Mucosa of stomach (tissue), 1 donor: ENCODE results near the gene JUN.

Source experiments
- H3K27me3 ChIP-seq: one replicate; pipeline ENCODE4 v1.7.0; 2013; ENCODE audit warnings: mild to moderate bottlenecking, low read length; ENCODE audit not compliant: control insufficient read depth, insufficient read depth
- H3K36me3 ChIP-seq: one replicate; pipeline ENCODE4 v1.7.0; 2013; ENCODE audit warnings: low read length; ENCODE audit not compliant: control insufficient read depth, insufficient read depth
- H3K4me1 ChIP-seq: one replicate; pipeline ENCODE4 v1.7.0; 2013; ENCODE audit warnings: mild to moderate bottlenecking, low read length; ENCODE audit not compliant: control insufficient read depth, insufficient read depth
- H3K4me3 ChIP-seq: one replicate; pipeline ENCODE4 v1.7.0; 2013; ENCODE audit warnings: low read length
- H3K9ac ChIP-seq: one replicate; pipeline ENCODE4 v1.7.0; 2013; ENCODE audit warnings: mild to moderate bottlenecking, low read length, moderate library complexity
- H3K9me3 ChIP-seq: one replicate; pipeline ENCODE4 v1.7.0; 2013; ENCODE audit warnings: mild to moderate bottlenecking, low read length, moderate library complexity; ENCODE audit not compliant: control insufficient read depth
- donor health status: Pancreatic carcinoma.

Gene JUN

GRCh38 chr1:58745117-58745516, 38.7 kb downstream of the JUN start:
- H3K9me3 ChIP-seq: no peaks in the 10 kb centered on the region
- H3K9ac ChIP-seq: no peak overlapping the region

DNA sequence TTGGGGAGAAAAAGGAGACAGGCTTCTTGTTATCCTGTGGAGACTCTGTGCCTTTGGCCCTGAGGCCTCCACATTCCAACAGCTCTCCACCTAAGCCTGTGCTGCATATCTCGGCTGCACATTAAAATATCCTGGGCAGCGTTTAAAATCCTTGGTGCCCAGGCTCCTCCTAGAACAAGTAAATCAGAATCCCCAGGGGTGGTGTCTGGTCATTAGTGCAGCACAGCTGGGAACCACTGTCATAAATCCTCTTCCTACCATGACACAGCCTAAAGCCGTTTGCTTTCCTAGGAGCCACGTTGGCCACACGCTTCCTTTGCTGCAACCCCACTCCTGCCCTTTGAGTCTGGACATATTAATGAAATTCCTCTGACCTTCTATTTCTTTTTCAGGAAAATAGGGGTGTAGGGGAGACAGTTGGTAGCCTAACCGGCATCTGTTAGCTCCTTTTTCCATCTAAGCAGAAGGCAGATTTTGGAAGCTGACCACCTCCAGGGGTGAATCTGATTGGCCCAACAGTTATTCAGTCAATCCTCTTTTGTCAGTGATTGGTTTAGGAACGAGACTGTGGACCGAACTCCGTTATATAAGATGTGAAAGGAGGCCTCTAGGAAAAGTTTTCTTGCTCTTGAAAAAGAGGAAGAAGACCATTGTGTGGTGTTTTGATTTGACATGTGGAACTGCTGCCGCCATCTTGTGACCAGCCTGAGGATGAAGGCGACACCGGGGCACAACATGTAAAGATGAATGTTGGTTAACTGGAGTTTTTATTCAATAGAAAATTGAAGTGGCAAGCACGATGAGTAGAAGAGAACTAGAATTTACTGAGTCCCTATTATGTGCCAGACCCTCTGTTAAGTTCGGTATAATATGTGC, 41.9 kb downstream of the JUN start:
- H3K9ac ChIP-seq: no peak overlapping the region
- H3K27me3 ChIP-seq: no peaks in the 10 kb centered on the region
- H3K36me3 ChIP-seq: no peaks in the 10 kb centered on the region
- H3K9me3 ChIP-seq: no peaks in the 10 kb centered on the region
- H3K4me1 ChIP-seq: no peaks in the 10 kb centered on the region
- no peak overlapping the region for H3K4me3 ChIP-seq

More at GRCh38 chr1:58745117-58745516, 38.7 kb downstream of the JUN start:
- no peaks in the 10 kb centered on the region for H3K4me1 ChIP-seq
- H3K36me3 ChIP-seq: no peaks in the 10 kb centered on the region
- no peaks in the 10 kb centered on the region for H3K27me3 ChIP-seq
- no peak overlapping the region for H3K4me3 ChIP-seq

GRCh38 chr1:58739856-58740466, 43.9 kb downstream of the JUN start:
- Histone ChIP-seq H3K4me3 (no peak overlapping the region), H3K27me3 (no peaks in the 10 kb centered on the region), H3K9me3 (no peaks in the 10 kb centered on the region), H3K36me3 (no peaks in the 10 kb centered on the region), H3K9ac (no peak overlapping the region), H3K4me1 (no peaks in the 10 kb centered on the region)

DNA sequence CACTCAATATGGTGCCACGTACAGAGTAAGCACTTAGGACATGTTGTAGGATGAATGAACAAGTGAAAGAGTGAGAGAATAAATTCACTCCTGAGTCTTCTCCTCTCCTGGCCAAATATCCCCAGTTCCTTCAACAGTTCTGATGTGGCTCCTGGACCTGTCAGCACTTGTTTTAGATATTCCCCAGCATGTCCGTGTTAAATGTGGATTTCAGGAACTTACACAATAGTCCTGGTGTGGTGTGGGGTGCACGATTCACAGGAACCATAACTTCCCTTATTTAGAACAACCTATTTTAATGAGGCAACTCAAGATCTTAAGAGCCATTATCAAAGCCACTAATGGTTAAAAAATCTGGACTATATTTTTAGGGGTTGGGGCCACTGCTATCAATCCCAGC, 45.0 kb downstream of the JUN start:
- H3K4me1 ChIP-seq: no peaks in the 10 kb centered on the region
- H3K9me3 ChIP-seq: no peaks in the 10 kb centered on the region
- no peak overlapping the region for H3K4me3 ChIP-seq
- H3K36me3 ChIP-seq: no peaks in the 10 kb centered on the region
- H3K27me3 ChIP-seq: no peaks in the 10 kb centered on the region
- H3K9ac ChIP-seq: no peak overlapping the region

DNA sequence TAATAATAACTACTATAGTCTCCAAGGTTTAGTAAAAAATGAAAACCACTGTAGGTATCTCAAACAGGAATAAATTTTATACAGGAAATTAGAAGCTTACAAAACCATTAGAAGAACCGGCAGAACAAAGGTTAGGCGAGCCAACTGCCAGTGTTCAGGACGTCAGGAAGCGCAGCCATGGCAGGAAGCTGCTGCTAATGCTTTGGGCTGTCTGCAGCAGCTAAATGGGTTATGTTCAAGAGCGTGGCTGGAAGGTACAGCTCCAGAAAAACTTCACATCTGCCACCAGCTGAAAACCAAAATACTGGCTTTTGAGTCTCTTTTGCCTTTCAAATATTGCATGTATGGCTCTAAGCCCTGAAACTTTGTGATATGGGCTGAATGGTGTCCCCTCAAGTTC, 48.3 kb downstream of the JUN start:
- H3K36me3 ChIP-seq: no peaks in the 10 kb centered on the region
- no peaks in the 10 kb centered on the region for H3K4me1 ChIP-seq
- H3K4me3 ChIP-seq: no peak overlapping the region
- no peaks in the 10 kb centered on the region for H3K27me3 ChIP-seq
- H3K9me3 ChIP-seq: no peaks in the 10 kb centered on the region
- no peak overlapping the region for H3K9ac ChIP-seq

GRCh38 chr1:58734630-58735029, 49.2 kb downstream of the JUN start:
- H3K4me1 ChIP-seq: no peaks in the 10 kb centered on the region
- H3K9me3 ChIP-seq: no peaks in the 10 kb centered on the region
- no peaks in the 10 kb centered on the region for H3K27me3 ChIP-seq
- H3K36me3 ChIP-seq: no peaks in the 10 kb centered on the region
- H3K9ac ChIP-seq: no peak overlapping the region
- H3K4me3 ChIP-seq: no peak overlapping the region

DNA sequence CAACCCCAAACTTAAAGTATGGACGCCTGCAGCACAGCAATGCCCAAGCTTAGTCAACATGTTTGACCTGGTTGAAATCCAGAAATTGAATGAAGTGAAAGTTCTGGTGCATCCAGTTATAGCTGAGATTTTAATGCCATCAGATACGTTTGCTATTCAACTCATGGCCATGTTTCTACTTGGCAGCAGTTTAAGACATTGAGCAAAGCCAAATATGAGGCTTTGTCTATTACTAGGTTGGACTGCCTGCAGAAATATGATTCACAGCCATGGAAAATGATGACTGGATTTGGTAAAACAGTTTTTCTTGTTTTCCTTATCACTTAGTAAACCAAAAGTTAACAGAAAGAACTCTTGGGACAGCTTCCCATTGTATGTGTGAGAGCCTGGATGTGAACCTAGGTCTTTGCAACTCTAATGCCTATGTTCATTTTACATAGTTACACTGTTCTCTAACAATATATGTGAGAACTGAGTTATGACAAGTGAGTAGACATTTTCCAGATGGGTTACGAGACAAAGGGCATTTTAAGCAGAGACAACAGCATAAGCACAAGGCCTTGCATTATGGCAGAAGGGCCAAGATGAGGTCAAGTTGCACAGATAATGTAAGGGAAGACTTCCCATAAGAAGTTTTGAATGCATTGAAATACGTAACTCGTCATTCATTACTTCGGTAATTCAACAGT, 51.6 kb downstream of the JUN start:
- Histone ChIP-seq H3K36me3 (no peaks in the 10 kb centered on the region), H3K9me3 (no peaks in the 10 kb centered on the region), H3K27me3 (no peaks in the 10 kb centered on the region), H3K4me1 (no peaks in the 10 kb centered on the region), H3K9ac (no peak overlapping the region), H3K4me3 (no peak overlapping the region)
